KMS-11 (cell line): Measurements from ENCODE around the gene PCGF5.
"Not testable (repeated sequence)": the region's sequence is repeated elsewhere in the genome, so short reads cannot be mapped to it uniquely, and the experiment has no call there.

Source experiments
- H2AFZ ChIP-seq: fragments of 200-600 bp; sonication (generic); 2 replicates; pipeline ENCODE4 v1.6.1; 2016; ENCODE audit warnings: antibody characterized with exemption, mixed run types, low read depth
- H3K27ac ChIP-seq: fragments of 200-600 bp; sonication (generic); 2 replicates; pipeline ENCODE4 v1.6.1; 2016; ENCODE audit warnings: mild to moderate bottlenecking, mixed run types
- H3K27me3 ChIP-seq: fragments of 200-600 bp; sonication (generic); 2 replicates; pipeline ENCODE4 v1.6.1; 2017; ENCODE audit warnings: mild to moderate bottlenecking, low read depth, mixed run types, moderate library complexity; ENCODE audit not compliant: insufficient read depth
- H3K36me3 ChIP-seq: fragments of 200-600 bp; sonication (generic); 2 replicates; pipeline ENCODE4 v1.6.1; 2017; ENCODE audit warnings: mild to moderate bottlenecking, mixed run types; ENCODE audit not compliant: insufficient read depth
- H3K4me1 ChIP-seq: fragments of 200-600 bp; sonication (generic); 2 replicates; pipeline ENCODE4 v1.6.1; 2016; ENCODE audit warnings: mild to moderate bottlenecking, low read depth, mixed run types; ENCODE audit not compliant: poor library complexity, severe bottlenecking
- H3K4me2 ChIP-seq: fragments of 200-600 bp; sonication (generic); 2 replicates; pipeline ENCODE4 v1.7.0; 2016; ENCODE audit warnings: mild to moderate bottlenecking, mixed run types
- H3K4me3 ChIP-seq: fragments of 200-600 bp; sonication (generic); IDR thresholded peaks from 2 replicates; pipeline ENCODE4 v1.6.1; 2017; ENCODE audit warnings: low read depth, low read length, mixed read lengths; ENCODE audit not compliant: insufficient read depth
- H3K79me2 ChIP-seq: fragments of 200-600 bp; sonication (generic); 2 replicates; pipeline ENCODE4 v1.6.1; 2016; ENCODE audit warnings: low read depth, mixed run types; ENCODE audit not compliant: insufficient read depth
- H3K9ac ChIP-seq: fragments of 200-600 bp; sonication (generic); 2 replicates; pipeline ENCODE4 v1.6.1; 2016; ENCODE audit warnings: mild to moderate bottlenecking, mixed run types
- H4K20me1 ChIP-seq: fragments of 200-600 bp; sonication (generic); 2 replicates; pipeline ENCODE4 v1.6.1; 2016; ENCODE audit warnings: mild to moderate bottlenecking, mixed run types; ENCODE audit not compliant: insufficient read depth
- TF ChIP-seq, protein P1 (sequence below): fragments of 200-600 bp; sonication (generic); conservative IDR thresholded peaks from 2 replicates; pipeline ENCODE4 v1.6.1; 2017; ENCODE audit warnings: low read depth, mild to moderate bottlenecking, antibody characterized with exemption, low read length, moderate library complexity, mixed read lengths

Gene PCGF5

DNA sequence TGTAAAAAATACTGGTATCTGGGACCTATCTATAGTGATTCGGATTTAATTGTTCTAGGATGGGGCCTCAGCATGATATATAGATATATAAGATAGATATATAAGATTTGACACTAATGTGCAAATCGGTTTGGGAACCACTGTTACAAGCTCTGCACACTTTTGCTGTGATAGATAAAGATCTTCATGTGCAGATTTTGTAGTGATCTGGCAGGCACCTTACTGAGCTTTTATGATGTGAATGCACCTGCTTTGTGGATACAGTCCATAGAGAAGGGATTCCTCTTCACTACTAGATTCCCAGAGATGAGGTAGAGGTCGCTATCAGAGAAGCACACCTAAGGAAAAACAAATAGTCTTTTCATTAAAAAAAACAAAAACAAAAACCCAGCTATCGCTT lies 33.3 kb upstream of the PCGF5 start:
- Histone ChIP-seq H3K79me2 (peaks cover 13% of the 10 kb centered on the region; the same call in 1 of the 2 replicates), H3K4me1 (peaks cover 36% of the 10 kb centered on the region), H3K36me3 (no peaks in the 10 kb centered on the region), H3K4me3 (no peak overlapping the region), H2AFZ (no peak overlapping the region), H4K20me1 (no peaks in the 10 kb centered on the region), H3K27me3 (no peaks in the 10 kb centered on the region), H3K4me2 (no peak overlapping the region), H3K9ac (no peak overlapping the region), H3K27ac (no peak overlapping the region)
- TF ChIP-seq, protein P1, sequence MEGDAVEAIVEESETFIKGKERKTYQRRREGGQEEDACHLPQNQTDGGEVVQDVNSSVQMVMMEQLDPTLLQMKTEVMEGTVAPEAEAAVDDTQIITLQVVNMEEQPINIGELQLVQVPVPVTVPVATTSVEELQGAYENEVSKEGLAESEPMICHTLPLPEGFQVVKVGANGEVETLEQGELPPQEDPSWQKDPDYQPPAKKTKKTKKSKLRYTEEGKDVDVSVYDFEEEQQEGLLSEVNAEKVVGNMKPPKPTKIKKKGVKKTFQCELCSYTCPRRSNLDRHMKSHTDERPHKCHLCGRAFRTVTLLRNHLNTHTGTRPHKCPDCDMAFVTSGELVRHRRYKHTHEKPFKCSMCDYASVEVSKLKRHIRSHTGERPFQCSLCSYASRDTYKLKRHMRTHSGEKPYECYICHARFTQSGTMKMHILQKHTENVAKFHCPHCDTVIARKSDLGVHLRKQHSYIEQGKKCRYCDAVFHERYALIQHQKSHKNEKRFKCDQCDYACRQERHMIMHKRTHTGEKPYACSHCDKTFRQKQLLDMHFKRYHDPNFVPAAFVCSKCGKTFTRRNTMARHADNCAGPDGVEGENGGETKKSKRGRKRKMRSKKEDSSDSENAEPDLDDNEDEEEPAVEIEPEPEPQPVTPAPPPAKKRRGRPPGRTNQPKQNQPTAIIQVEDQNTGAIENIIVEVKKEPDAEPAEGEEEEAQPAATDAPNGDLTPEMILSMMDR: no peak

DNA sequence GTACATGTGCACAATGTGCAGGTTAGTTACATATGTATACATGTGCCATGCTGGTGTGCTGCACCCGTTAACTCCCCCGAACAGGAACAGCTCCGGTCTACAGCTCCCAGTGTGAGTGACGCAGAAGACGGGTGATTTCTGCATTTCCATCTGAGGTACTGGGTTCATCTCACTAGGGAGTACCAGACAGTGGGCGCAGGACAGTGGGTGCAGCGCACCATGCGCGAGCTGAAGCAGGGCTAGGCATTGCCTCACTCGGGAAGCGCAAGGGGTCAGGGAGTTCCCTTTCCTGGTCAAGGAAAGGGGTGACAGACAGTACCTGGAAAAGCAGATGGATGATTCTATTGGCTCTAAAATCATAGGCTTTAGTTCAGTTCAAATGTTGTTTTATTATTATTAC lies 32.5 kb upstream of the PCGF5 start:
- H3K27me3 ChIP-seq, H3K4me3 ChIP-seq, H3K4me2 ChIP-seq, H4K20me1 ChIP-seq, H2AFZ ChIP-seq, H3K27ac ChIP-seq, H3K9ac ChIP-seq, H3K36me3 ChIP-seq: not testable (repeated sequence)
- Histone ChIP-seq H3K79me2 (peaks cover 13% of the 10 kb centered on the region; the same call in 1 of the 2 replicates), H3K4me1 (peaks cover 45% of the 10 kb centered on the region)

- no peaks in the 10 kb centered on the region for H4K20me1 ChIP-seq
- no peaks in the 10 kb centered on the region for H3K27me3 ChIP-seq
- no peak overlapping the region for H2AFZ ChIP-seq
- TF ChIP-seq, protein P1: no peak
- no peak overlapping the region for H3K4me2 ChIP-seq
- H3K4me3 ChIP-seq: no peak overlapping the region
- no peak overlapping the region for H3K27ac ChIP-seq
- no peaks in the 10 kb centered on the region for H3K36me3 ChIP-seq
- H3K79me2 ChIP-seq: peaks cover 7% of the 10 kb centered on the region; the same call in 1 of the 2 replicates
- H3K4me1 ChIP-seq: peaks cover 48% of the 10 kb centered on the region
- H3K9ac ChIP-seq: no peak overlapping the region
Measured at GRCh38 chr10:91188889-91189288, 31.6 kb upstream of the PCGF5 start.

GRCh38 chr10:91190388-91190870 lies 30.0 kb upstream of the PCGF5 start:
- Histone ChIP-seq H3K27me3 (no peaks in the 10 kb centered on the region), H3K27ac (no peak overlapping the region), H2AFZ (no peak overlapping the region), H3K9ac (no peak overlapping the region), H3K79me2 (peaks cover 3% of the 10 kb centered on the region; the same call in 1 of the 2 replicates), H3K4me3 (no peak overlapping the region), H3K36me3 (no peaks in the 10 kb centered on the region), H4K20me1 (no peaks in the 10 kb centered on the region), H3K4me2 (peak overlapping the region; percentile 35; the same call in 1 of the 2 replicates), H3K4me1 (peaks cover 61% of the 10 kb centered on the region)
- TF ChIP-seq, protein P1: no peak

- H3K4me3 ChIP-seq: no peak overlapping the region
- H3K27ac ChIP-seq: no peak overlapping the region; the same call in 1 of the 2 replicates
- H3K27me3 ChIP-seq: no peaks in the 10 kb centered on the region
- peak overlapping the region; percentile 35 for H3K4me2 ChIP-seq
- peaks cover 67% of the 10 kb centered on the region for H3K4me1 ChIP-seq
- no peak overlapping the region for H2AFZ ChIP-seq
- TF ChIP-seq, protein P1: no peak
- H3K79me2 ChIP-seq: no peaks in the 10 kb centered on the region; the same call in 1 of the 2 replicates
- H3K36me3 ChIP-seq: no peaks in the 10 kb centered on the region
- H4K20me1 ChIP-seq: no peaks in the 10 kb centered on the region
- no peak overlapping the region for H3K9ac ChIP-seq
Measured at GRCh38 chr10:91190876-91191583, 29.4 kb upstream of the PCGF5 start.
